ENCODE data around the gene SCN2B.

GRCh38 chr11:118144301-118145268 is 31.9 kb downstream of the SCN2B start:
- no peak for TF ChIP-seq CTCF (IDR thresholded peaks at IDR 0.05)
- no peak for TF ChIP-seq ZFX (IDR thresholded peaks at IDR 0.05; ENCODE audit: borderline replicate concordance)

Data from 22Rv1 (cell line).